Measurements from ENCODE around the gene DDX17.

DNA sequence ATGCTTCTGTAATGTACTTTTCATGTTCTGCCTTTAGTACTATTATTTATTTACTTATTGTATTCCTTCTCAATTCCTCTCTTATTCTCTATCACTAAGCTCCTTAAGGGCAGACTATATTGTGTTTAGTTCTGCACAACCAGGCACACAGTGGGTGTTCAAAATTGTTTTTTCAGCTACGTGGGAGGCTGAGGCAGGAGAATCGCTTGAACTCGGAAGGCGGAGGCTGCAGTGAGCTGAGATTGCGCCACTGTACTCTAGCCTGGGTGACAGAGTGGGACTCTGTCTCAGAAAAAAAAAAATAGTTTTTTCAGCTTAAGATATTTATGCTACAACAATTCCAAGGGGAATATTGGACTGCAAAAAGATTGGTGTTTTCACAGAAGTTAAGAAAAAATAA lies 17.4 kb upstream of the DDX17 start:
- TF ChIP-seq, protein P1, sequence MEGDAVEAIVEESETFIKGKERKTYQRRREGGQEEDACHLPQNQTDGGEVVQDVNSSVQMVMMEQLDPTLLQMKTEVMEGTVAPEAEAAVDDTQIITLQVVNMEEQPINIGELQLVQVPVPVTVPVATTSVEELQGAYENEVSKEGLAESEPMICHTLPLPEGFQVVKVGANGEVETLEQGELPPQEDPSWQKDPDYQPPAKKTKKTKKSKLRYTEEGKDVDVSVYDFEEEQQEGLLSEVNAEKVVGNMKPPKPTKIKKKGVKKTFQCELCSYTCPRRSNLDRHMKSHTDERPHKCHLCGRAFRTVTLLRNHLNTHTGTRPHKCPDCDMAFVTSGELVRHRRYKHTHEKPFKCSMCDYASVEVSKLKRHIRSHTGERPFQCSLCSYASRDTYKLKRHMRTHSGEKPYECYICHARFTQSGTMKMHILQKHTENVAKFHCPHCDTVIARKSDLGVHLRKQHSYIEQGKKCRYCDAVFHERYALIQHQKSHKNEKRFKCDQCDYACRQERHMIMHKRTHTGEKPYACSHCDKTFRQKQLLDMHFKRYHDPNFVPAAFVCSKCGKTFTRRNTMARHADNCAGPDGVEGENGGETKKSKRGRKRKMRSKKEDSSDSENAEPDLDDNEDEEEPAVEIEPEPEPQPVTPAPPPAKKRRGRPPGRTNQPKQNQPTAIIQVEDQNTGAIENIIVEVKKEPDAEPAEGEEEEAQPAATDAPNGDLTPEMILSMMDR (IDR thresholded peaks at IDR 0.05 in 4 of 5, conservative IDR thresholded peaks at IDR 0.05 in 1 of 5): no peak
- TF ChIP-seq POLR2A (IDR thresholded peaks at IDR 0.05): no peak

Measured in gastrocnemius medialis (tissue), 4 donors.